ENCODE results near the gene BTN1A1.
"Not testable (repeated sequence)": the region's sequence is repeated elsewhere in the genome, so short reads cannot be mapped to it uniquely, and the experiment has no call there.

The BTN1A1 gene

DNA sequence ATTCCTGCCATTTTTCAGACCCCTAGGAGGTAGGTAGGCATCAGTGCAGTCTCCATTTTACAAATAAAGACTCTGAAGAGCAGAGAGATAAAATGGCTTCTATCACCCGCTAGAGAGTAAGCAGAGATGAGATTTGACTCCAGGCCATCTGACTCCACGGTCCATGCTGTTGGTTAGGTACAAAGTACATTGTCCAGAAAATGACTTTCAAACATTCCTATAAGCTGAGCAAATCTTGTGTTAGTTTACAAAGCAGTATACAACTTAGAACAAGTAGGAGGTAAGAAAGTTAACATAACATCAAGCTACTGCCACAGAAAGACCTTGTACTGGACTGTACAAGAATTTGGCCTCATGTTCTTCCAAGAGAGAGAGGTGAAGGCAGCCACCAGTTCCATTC lies 14.9 kb downstream of the BTN1A1 start:
- no peak for DNase-seq

GRCh38 chr6:26516481-26517427 lies 16.7 kb downstream of the BTN1A1 start:
- no peak for DNase-seq

GRCh38 chr6:26519359-26519758 lies 19.3 kb downstream of the BTN1A1 start:
- DNase-seq = no peak

DNA sequence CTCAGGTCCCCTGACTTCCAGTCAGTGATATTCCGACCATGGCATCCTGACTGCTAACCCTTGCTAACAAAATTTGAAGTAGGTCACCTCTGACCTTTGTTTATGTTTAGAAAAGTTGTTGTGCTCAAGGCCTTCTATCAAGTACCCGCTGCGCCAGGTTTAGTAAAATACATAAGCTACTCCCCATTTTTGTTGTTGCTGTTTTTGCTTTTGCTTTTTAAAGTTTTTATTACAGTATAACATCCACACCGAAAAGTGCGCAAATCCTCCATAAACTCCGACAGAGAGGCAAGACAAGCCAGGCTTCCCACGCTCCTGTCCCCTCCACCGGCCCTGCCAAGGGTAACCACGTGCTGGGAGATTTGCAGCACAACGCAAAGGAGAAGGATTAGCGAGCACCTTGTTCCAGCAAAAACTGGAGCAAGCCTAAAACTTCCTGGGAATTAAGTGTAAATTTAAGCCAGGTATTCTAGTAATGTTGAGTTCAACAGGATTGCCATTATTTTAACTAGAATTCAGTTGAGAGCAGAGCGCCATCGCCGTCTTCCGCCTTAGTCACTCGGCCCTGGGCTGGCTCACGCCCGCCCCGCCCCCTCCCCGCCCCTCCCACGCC lies 20.2 kb downstream of the BTN1A1 start:
- peak; percentile 90 for DNase-seq

GRCh38 chr6:26520850-26521599 lies 20.9 kb downstream of the BTN1A1 start:
- DNase-seq = peak; percentile 91

- DNase-seq = peak; percentile 94
Measured at GRCh38 chr6:26521600-26522391, 21.7 kb downstream of the BTN1A1 start.

- DNase-seq = not testable (repeated sequence)
Measured at GRCh38 chr6:26522486-26523228, 22.6 kb downstream of the BTN1A1 start.

DNA sequence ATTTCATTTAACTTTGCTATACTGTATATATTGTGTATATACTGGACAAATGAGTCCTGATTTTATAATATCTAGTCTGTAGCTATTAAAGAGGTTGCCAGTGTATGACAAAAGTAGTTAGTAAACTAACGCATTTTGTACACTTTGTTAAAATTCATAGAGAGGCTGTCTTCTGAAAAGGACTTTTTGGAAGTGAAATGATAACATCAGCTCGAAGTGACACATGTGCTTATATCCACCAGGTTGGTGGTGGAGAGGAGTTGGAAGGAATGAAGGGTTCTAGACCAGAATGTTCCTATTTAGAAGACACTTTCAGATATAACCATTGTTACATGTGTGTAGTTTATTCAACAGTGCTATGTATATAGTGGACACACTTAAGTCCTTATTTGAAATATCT lies 24.2 kb downstream of the BTN1A1 start:
- DNase-seq = not testable (repeated sequence)

DNA sequence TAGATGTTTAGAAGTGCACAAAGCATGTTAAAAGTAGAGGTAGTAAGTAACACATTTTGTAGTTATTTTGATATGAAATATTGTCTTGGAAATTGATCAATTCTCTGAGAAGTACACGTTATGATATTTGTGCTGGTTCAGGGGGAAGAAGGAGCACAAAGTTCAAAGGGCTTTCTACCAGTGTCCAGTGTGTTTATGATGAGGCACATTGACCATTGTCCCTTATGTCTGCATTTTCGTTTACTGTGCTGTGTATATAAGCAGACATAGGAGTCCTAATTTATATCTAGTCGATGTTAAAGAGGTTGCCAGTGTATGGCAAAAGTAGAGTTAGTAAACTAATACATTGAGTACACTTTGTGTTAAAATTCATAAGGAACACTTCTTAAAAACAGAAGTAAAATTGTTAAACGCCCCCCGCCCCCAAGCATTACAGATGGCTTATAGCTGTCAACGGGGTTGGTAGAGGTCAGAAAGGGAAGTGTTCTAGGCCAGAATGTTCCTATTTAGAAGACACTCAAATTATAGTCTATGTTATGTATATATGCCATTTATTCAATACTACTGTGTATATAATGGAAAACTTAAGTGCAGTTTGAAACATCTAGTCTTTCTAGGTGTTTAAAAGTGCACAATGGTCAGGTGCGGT lies 24.7 kb downstream of the BTN1A1 start:
- no peak for DNase-seq

GRCh38 chr6:26525838-26526237 lies 25.7 kb downstream of the BTN1A1 start:
- no peak for DNase-seq

GRCh38 chr6:26526928-26527327 lies 26.8 kb downstream of the BTN1A1 start:
- no peak for DNase-seq

GRCh38 chr6:26530203-26530602 lies 30.1 kb downstream of the BTN1A1 start:
- DNase-seq = no peak

GRCh38 chr6:26531897-26532296 lies 31.8 kb downstream of the BTN1A1 start:
- DNase-seq = no peak

DNA sequence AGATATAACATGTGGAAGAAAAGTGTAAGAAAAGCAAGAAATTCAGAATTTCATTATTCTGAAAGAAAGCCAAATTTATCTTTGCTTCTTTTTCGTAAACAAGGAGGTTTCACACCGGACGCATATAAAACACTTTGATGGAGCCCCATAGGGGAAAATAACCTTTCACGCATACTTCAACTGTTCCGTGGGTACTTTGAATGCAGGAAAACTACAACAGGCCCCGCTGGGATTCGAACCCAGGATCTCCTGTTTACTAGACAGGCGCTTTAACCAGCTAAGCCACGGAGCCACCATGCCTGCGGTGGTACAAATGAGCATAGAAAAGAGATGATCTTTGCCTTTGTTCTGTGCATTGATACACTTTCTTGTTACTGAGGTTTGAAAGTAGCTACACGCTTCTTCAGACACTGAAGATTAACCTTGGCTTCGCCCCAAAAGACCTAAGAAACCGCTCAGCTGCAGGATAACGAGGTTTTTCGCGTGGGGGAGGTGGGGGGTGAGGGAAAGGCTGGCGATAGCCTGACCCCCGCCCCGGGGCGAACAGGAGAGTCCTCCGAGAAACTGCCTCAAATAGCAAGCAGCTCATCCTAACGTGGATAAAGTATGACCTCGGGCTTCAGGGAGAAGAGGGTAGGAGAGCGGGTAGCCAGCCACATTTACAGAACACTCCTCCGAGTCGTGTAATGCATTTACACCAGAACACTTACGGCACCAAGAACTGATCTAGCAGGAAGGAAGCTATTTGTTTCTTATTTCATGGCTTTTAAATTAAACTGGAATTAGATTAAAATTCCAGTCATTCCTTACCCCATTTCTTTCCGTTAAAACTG lies 32.8 kb downstream of the BTN1A1 start:
- peak; percentile 96 for DNase-seq

GRCh38 chr6:26533532-26533931 lies 33.4 kb downstream of the BTN1A1 start:
- no peak for DNase-seq

DNA sequence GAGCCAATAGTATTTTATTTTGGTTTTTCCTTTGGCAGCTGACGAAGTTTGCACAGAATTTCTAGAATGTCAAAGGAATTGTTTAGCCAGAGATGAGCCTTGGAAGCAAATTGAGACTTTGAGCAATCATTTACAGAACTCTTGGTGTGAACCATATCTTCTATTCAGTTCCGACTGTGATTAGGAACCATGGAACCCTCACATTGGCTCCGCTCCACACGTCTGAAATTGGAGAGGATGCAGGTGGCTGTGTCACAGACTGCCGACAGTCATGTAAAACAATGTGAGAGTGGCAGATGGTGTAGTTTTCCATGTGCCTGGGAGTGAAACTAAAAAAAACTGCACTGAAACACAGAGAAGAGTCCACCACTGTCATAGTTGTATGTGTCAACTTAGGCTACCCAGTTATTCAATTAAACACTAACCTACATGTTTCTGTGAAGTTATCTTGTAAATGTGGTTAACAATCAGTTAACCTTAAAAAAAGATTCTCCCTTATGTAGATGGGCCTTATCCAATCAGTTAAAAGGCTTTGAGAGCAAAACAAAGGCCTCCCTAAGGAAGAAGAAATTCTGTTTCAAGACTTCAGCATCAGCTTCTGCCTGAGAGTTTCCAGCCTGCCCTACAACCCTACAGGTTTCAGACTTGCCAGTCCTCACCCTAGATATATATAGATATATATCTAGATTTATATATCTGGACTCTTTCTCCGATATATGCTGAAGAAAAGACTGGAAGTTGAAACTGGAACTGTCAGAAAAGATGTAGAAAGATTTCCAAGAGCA lies 34.8 kb downstream of the BTN1A1 start:
- DNase-seq = no peak

DNA sequence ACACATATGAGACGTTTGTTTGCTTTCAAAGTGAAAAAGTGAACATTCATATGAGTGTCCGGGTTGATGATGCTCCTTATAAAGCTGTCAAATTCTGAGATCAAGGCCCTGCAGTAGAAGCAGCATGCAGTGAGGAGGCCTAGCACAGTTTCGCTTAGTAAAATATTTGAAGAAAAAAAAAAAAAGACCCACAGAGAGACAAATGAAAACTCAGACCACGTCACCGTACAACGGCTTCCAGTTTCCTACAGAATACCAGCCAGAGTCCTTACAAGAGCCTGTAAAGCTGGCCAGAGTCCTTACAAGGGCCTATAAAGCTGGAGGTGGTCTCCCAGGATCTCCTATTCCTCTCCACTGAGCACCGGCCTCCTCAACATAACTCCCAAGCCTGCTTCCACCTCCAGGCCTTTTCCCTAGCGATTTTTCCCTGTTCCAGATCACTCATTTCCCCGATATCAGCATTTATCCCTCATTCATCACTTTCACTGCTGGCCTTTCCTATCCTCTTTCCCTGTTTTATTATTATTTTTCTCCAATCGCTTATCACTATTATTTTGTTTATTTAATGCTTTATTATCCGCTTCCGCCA lies 36.6 kb downstream of the BTN1A1 start:
- peak; percentile 79 for DNase-seq

DNA sequence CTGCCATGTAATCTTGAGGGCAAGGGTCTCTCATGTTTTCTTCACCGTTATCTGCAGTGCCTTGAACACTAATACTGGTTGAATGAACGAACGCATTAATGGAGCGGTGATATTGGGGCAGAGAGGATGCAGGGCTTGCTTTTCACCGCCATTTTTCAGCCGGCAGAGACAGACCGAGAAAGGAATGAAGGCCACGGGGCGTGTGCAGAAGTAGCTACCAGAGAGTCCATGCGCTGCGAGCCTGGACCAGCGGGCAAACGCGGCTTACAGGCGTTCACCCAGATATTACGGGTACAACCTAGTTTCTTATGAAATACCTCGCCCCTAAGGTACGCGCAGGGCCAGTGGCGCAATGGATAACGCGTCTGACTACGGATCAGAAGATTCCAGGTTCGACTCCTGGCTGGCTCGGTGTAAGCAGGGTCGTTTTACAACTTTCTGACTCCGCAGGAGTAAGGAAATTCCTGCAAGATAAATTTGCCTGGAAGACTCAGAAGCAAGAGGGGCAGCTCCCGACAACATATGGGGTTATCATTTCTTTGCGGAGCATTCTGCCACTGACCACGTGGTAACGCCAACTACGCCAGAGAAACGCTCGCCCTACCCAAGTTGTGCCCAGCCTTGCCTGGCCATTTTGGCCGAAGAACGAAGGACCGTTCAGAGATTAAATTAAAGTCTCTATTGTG lies 37.2 kb downstream of the BTN1A1 start:
- DNase-seq = peak; percentile 96
